Immature natural killer cell (primary cell): ENCODE data around the gene FGFRL1. TPM values are rescaled to one million over a fixed set of nuclear protein-coding genes. Genes with fewer than 3 reads are reported as not detected.

ENCODE experiments used
- DNase-seq, 3 donors: peaks; one replicate each; pipeline ENCODE4 v3.0.0; 2022; ENCODE audit warnings: mixed read lengths in 1 of 3
- H3K27ac Mint-ChIP-seq, 6 donors: one replicate each; pipeline ENCODE4 v1.8.0; 2020; ENCODE audit warnings: mixed read lengths in 6 of 6, mild to moderate bottlenecking in 5 of 6, inconsistent platforms in 4 of 6, moderate library complexity in 3 of 6
- H3K27me3 Mint-ChIP-seq, 3 donors: one replicate each; pipeline ENCODE4 v1.8.0; 2020 to 2021; ENCODE audit warnings: low read depth in 3 of 3, mild to moderate bottlenecking in 3 of 3, mixed read lengths in 3 of 3, moderate library complexity in 3 of 3, inconsistent platforms in 1 of 3
- H3K36me3 Mint-ChIP-seq, 3 donors: one replicate each; pipeline ENCODE4 v1.8.0; 2020; ENCODE audit warnings: mixed read lengths in 3 of 3, inconsistent platforms in 2 of 3, mild to moderate bottlenecking in 2 of 3
- H3K4me1 Mint-ChIP-seq, 2 donors: one replicate each; pipeline ENCODE4 v1.8.0; 2020; ENCODE audit warnings: inconsistent platforms in 2 of 2, mild to moderate bottlenecking in 2 of 2, mixed read lengths in 2 of 2, moderate library complexity in 1 of 2
- H3K4me3 Mint-ChIP-seq, 5 donors: one replicate each; pipeline ENCODE4 v1.8.0; 2020; ENCODE audit warnings: mild to moderate bottlenecking in 5 of 5, mixed read lengths in 5 of 5, inconsistent platforms in 3 of 5, moderate library complexity in 3 of 5
- H3K9me3 Mint-ChIP-seq, 6 donors: one replicate each; pipeline ENCODE4 v1.8.0; 2020; ENCODE audit warnings: mild to moderate bottlenecking in 6 of 6, mixed read lengths in 6 of 6, inconsistent platforms in 4 of 6, moderate library complexity in 3 of 6
- polyA plus RNA-seq, 3 donors: library from polyadenylated mRNA; unstranded; fragments of 300-500 nt; fragmentation: Illumina TruSeq; gene quantifications; one replicate each; pipeline ENCODE4 v1.2.3, GENCODE V29; 2021

Gene FGFRL1
- polyA plus RNA-seq, 3 donors from 2014 or later = 0.19 to 0.30 TPM; not detected in 1

GRCh38 chr4:984336-985054, 26.9 kb upstream of the FGFRL1 start:
- Mint-ChIP-seq H3K4me1 (peaks cover 22 to 29% of the 10 kb centered on the region in 2 donors), H3K4me3 (peak overlapping the region in 4 of 5 donors; percentile 53 to 64 (median 56)), H3K27me3 (peaks cover 0 to 2% (median 2%) of the 10 kb centered on the region in 3 donors), H3K36me3 (no peaks in the 10 kb centered on the region), H3K27ac (peak overlapping the region in 2 of 6 donors; percentile 26 to 50), H3K9me3 (no peaks in the 10 kb centered on the region)
- no peak for DNase-seq

- H3K27me3 Mint-ChIP-seq = peaks cover 0 to 2% (median 2%) of the 10 kb centered on the region in 3 donors
- H3K36me3 Mint-ChIP-seq = no peaks in the 10 kb centered on the region
- peaks cover 22 to 29% of the 10 kb centered on the region in 2 donors for H3K4me1 Mint-ChIP-seq
- peak overlapping the region in 4 of 6 donors; percentile 1 to 89 (median 38) for H3K27ac Mint-ChIP-seq
- peak overlapping the region; percentile 32 to 91 (median 64) for H3K4me3 Mint-ChIP-seq
- no peaks in the 10 kb centered on the region for H3K9me3 Mint-ChIP-seq
- DNase-seq = peak; percentile 45 to 49 (median 47)
Measured at GRCh38 chr4:985123-985830, 26.1 kb upstream of the FGFRL1 start.

- Mint-ChIP-seq H3K27ac (peak overlapping the region; percentile 85 to 95 (median 89)), H3K9me3 (no peaks in the 10 kb centered on the region), H3K27me3 (peaks cover 0 to 2% (median 2%) of the 10 kb centered on the region in 3 donors), H3K4me1 (peaks cover 22 to 29% of the 10 kb centered on the region in 2 donors), H3K36me3 (no peaks in the 10 kb centered on the region), H3K4me3 (peak overlapping the region; percentile 88 to 96 (median 94))
- DNase-seq = no peak
Measured at GRCh38 chr4:986428-986878, 25.0 kb upstream of the FGFRL1 start.

DNA sequence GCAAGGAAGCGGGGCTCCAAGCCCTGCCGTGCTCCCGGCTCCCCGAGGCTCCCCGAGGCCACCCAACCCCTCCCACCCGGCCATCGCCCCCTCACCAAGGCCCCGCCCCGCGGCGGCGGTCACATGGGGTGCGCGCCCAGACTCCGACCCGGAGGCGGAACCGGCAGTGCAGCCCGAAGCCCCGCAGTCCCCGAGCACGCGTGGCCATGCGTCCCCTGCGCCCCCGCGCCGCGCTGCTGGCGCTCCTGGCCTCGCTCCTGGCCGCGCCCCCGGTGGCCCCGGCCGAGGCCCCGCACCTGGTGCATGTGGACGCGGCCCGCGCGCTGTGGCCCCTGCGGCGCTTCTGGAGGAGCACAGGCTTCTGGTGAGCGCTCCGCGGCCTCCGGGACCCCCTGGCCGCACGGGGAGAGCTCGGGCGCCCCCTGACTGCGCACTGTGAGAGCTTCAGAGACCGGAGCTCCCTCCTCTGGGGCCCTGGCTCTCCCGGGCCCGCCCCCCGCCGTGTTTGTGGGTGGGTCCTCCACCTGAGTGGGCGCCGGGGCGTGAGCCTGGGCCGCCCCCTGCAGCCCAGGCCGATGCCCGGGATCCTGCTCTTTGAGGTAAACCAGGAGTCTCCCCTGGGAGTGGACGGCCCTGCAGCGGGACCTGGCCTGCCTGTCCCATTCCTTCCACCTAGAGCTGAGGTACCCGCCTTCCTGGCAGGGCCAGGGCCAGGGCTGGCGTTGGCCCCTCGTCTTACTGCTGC, 24.4 kb upstream of the FGFRL1 start, which contains the start of gene IDUA:
Gene IDUA (plus strand): TSS at position 166 of the 745 bp plus-strand sequence. CDS start 41 bp downstream, at position 207.
- Mint-ChIP-seq H3K9me3 (no peaks in the 10 kb centered on the region), H3K27me3 (peaks cover 0 to 2% (median 2%) of the 10 kb centered on the region in 3 donors), H3K27ac (peak within 1 kb of the TSS; percentile 85 to 95 (median 89)), H3K4me3 (peak within 1 kb of the TSS; percentile 88 to 96 (median 94)), H3K36me3 (no peaks in the 10 kb centered on the region), H3K4me1 (peaks cover 22 to 29% of the 10 kb centered on the region in 2 donors)
- peak; percentile 84 to 86 (median 85) for DNase-seq

- Mint-ChIP-seq H3K4me1 (peaks cover 22 to 29% of the 10 kb centered on the region in 2 donors), H3K9me3 (no peaks in the 10 kb centered on the region), H3K27me3 (peaks cover 0 to 2% (median 0%) of the 10 kb centered on the region in 3 donors), H3K27ac (peak overlapping the region in 2 of 6 donors; percentile 13 to 60), H3K4me3 (peak overlapping the region; percentile 49 to 78 (median 67)), H3K36me3 (no peaks in the 10 kb centered on the region)
- no peak for DNase-seq
Measured at GRCh38 chr4:987624-988513, 23.6 kb upstream of the FGFRL1 start.

- no peaks in the 10 kb centered on the region for H3K36me3 Mint-ChIP-seq
- no peak overlapping the region for H3K4me3 Mint-ChIP-seq
- H3K4me1 Mint-ChIP-seq = peaks cover 22 to 29% of the 10 kb centered on the region in 2 donors
- no peak for DNase-seq
- no peak overlapping the region for H3K27ac Mint-ChIP-seq
- no peaks in the 10 kb centered on the region for H3K9me3 Mint-ChIP-seq
- peaks cover 0 to 2% (median 0%) of the 10 kb centered on the region in 3 donors for H3K27me3 Mint-ChIP-seq
Measured at GRCh38 chr4:988726-989721, 22.4 kb upstream of the FGFRL1 start.

GRCh38 chr4:989722-990471, 21.5 kb upstream of the FGFRL1 start:
- DNase-seq = no peak
- no peaks in the 10 kb centered on the region for H3K9me3 Mint-ChIP-seq
- H3K4me1 Mint-ChIP-seq = peaks cover 18 to 22% of the 10 kb centered on the region in 2 donors
- H3K4me3 Mint-ChIP-seq = no peak overlapping the region
- H3K36me3 Mint-ChIP-seq = no peaks in the 10 kb centered on the region
- peaks cover 0 to 2% (median 0%) of the 10 kb centered on the region in 3 donors for H3K27me3 Mint-ChIP-seq
- H3K27ac Mint-ChIP-seq = no peak overlapping the region

DNA sequence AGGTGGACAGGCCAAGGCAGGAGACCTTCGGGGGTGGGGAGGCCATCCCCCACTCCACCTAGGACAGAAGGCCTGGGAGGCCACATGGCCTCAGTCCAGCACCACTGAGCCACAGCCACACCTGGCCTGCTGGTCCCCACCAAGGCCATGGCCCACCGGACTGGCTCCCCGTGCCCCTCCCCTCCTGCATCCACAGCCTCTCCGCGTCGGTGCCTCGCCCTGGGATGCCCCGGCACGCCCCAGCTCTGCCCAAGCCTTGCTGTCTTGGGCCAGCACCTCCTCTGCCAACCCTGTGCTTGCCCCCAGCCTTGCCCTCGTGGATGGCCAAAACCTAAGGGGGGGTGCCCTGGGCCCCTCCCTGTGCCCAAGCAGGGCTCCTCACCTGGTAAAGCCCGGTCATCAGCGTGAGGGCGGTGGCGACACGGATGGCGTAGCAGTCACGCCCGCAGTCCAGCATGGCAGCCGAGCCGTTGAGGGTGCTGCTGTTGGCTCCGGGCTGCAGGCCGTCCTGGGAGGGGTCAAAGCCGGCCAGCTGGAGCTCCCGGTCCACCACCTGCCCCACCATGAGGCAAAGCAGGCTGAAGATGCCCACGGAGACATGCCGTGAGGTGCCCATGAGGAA, 20.6 kb upstream of the FGFRL1 start:
- peaks cover 8 to 14% of the 10 kb centered on the region in 2 donors for H3K4me1 Mint-ChIP-seq
- H3K4me3 Mint-ChIP-seq = no peak overlapping the region
- no peaks in the 10 kb centered on the region for H3K9me3 Mint-ChIP-seq
- H3K27me3 Mint-ChIP-seq = peaks cover 0 to 2% (median 0%) of the 10 kb centered on the region in 3 donors
- DNase-seq = no peak
- H3K27ac Mint-ChIP-seq = no peak overlapping the region
- H3K36me3 Mint-ChIP-seq = no peaks in the 10 kb centered on the region

GRCh38 chr4:991451-992296, 19.8 kb upstream of the FGFRL1 start:
- Mint-ChIP-seq H3K4me1 (peaks cover under 1 to 6% of the 10 kb centered on the region in 2 donors), H3K9me3 (no peaks in the 10 kb centered on the region), H3K27ac (no peak overlapping the region), H3K27me3 (no peaks in the 10 kb centered on the region), H3K36me3 (no peaks in the 10 kb centered on the region), H3K4me3 (no peak overlapping the region)
- DNase-seq = no peak

- peaks cover 0 to 5% of the 10 kb centered on the region in 2 donors for H3K4me1 Mint-ChIP-seq
- H3K36me3 Mint-ChIP-seq = no peaks in the 10 kb centered on the region
- no peak overlapping the region for H3K4me3 Mint-ChIP-seq
Measured at GRCh38 chr4:992297-993110, 18.9 kb upstream of the FGFRL1 start.

More at GRCh38 chr4:992297-993110, 18.9 kb upstream of the FGFRL1 start:
- Mint-ChIP-seq H3K27ac (no peak overlapping the region), H3K27me3 (no peaks in the 10 kb centered on the region), H3K9me3 (no peaks in the 10 kb centered on the region)
- DNase-seq = no peak
